Measurements from ENCODE around the gene ARHGAP1. TPM values are rescaled to one million over a fixed set of nuclear protein-coding genes. Genes with fewer than 3 reads are reported as not detected.

The ARHGAP1 gene
- total and polyA plus RNA-seq, 2 of the 13 experiments (the other 11 are each of a cell fraction or from before 2014, with no cell fraction given), result 18.6 to 30.3 TPM

GRCh38 chr11:46719048-46719542 lies 18.7 kb upstream of the ARHGAP1 start, which contains the start of gene F2 (continued):
- 0 out of 2 replicates have a peak, but pooled peaks have one; percentile 28 for TF ChIP-seq PRDM15 (CRISPR knock-in tag; IDR thresholded peaks at IDR 0.05)
- TF ChIP-seq ADNP (CRISPR knock-in tag; IDR thresholded peaks at IDR 0.05), result no peak
- peak; percentile 99 for TF ChIP-seq POLR2G (IDR thresholded peaks at IDR 0.05; ENCODE audit: low read depth, low read length)
- no peak; the same call in 1 of the 2 replicates for TF ChIP-seq ZFP41 (CRISPR knock-in tag; IDR thresholded peaks at IDR 0.05; ENCODE audit: borderline replicate concordance)
- TF ChIP-seq MAFK (conservative IDR thresholded peaks at IDR 0.05 in 1 of 2, IDR thresholded peaks at IDR 0.05 in 1 of 2; ENCODE audit: low read length in 2 of 2), result no peak
- TF ChIP-seq SMAD3 (CRISPR knock-in tag; IDR thresholded peaks at IDR 0.05), result peak; percentile 94
- peak; percentile 44; the same call in 1 of the 2 replicates for TF ChIP-seq ZNF747 (CRISPR knock-in tag; IDR thresholded peaks at IDR 0.05; ENCODE audit: borderline replicate concordance)
- no peak; the same call in none of the 2 replicates for TF ChIP-seq ZNF749 (CRISPR knock-in tag; IDR thresholded peaks at IDR 0.05; ENCODE audit: borderline replicate concordance)
- no peak for TF ChIP-seq SP1 (IDR thresholded peaks at IDR 0.05)
- TF ChIP-seq SP1 (CRISPR knock-in tag; IDR thresholded peaks at IDR 0.05), result peak; percentile 53; the same call in 1 of the 2 replicates
- no peak; the same call in 1 of the 2 replicates for TF ChIP-seq ZFY (CRISPR knock-in tag; IDR thresholded peaks at IDR 0.05)
- TF ChIP-seq ZBTB49 (CRISPR knock-in tag; IDR thresholded peaks at IDR 0.05; ENCODE audit: borderline replicate concordance), result peak; percentile 79; the same call in 1 of the 2 replicates
- TF ChIP-seq TRIM22 (IDR thresholded peaks at IDR 0.05), result no peak
- no peak; the same call in 1 of the 2 replicates for TF ChIP-seq ZBTB44 (CRISPR knock-in tag; IDR thresholded peaks at IDR 0.05)
- TF ChIP-seq HDAC1 (CRISPR knock-in tag; IDR thresholded peaks at IDR 0.05), result peak; percentile 93
- peak; percentile 40 for TF ChIP-seq XRCC5 (optimal IDR thresholded peaks at IDR 0.05; ENCODE audit: low read length)
- TF ChIP-seq HMGA1 (CRISPR knock-in tag; conservative IDR thresholded peaks at IDR 0.05), result no peak
- no peak for TF ChIP-seq ZNF780A (CRISPR knock-in tag; IDR thresholded peaks at IDR 0.05)
- TF ChIP-seq ZNF512 (CRISPR knock-in tag; IDR thresholded peaks at IDR 0.05), result no peak

Measured in HepG2 (cell line).